H1 (cell line): ENCODE data around the gene TNFSF11. TPM values are rescaled to one million over a fixed set of nuclear protein-coding genes. Genes with fewer than 3 reads are reported as not detected.

Experiments
- CTCF ChIA-PET: fragments of 300-600 bp; sonication (Branson Sonifier 250); formaldehyde crosslinking; loops from one replicate; lab custom pipeline; 2021; ENCODE audit not compliant: partially characterized antibody; lab: Charles Lee
- POLR2A ChIA-PET: fragments of 300-600 bp; sonication (Branson Sonifier 250); formaldehyde crosslinking; loops from one replicate; lab custom pipeline; 2021; ENCODE audit warnings: inconsistent platforms; ENCODE audit not compliant: partially characterized antibody; lab: Charles Lee
- DNase-seq, 2 experiments: peaks; one replicate each; pipeline versions ENCODE4 v3.0.0 to v3.0.0-alpha.2; 2010 to 2022; ENCODE audit warnings: low spot score in 2 of 2, low read depth in 1 of 2, mixed read lengths in 1 of 2
- FAIRE-seq: peaks from 2 replicates; lab custom pipeline; 2011; peaks lifted over from hg19 to GRCh38; lab: Jason Lieb, UNC
- H2AFZ ChIP-seq: 2 replicates; pipeline ENCODE4 v1.8.1; 2012; ENCODE audit warnings: low read length, inconsistent platforms
- H2AK5ac ChIP-seq: 2 replicates; pipeline ENCODE4 v1.6.1; 2013; ENCODE audit warnings: low read depth, low read length
- H2BK120ac ChIP-seq: replicated peaks from 2 replicates; pipeline ENCODE3; 2013; ENCODE audit warnings: low read depth, low read length, inconsistent platforms
- H2BK12ac ChIP-seq: 2 replicates; pipeline ENCODE4 v1.6.1; 2013; ENCODE audit warnings: low read depth, low read length
- H2BK15ac ChIP-seq: 2 replicates; pipeline ENCODE4 v1.6.1; 2013; ENCODE audit warnings: low read length
- H2BK20ac ChIP-seq: 2 replicates; pipeline ENCODE4 v1.6.1; 2013; ENCODE audit warnings: low read length
- H2BK5ac ChIP-seq: 2 replicates; pipeline ENCODE4 v1.6.1; 2013; ENCODE audit warnings: low read depth, low read length
- H3K14ac ChIP-seq: 2 replicates; pipeline ENCODE4 v1.6.1; 2013; ENCODE audit warnings: inconsistent platforms; ENCODE audit not compliant: insufficient read length
- H3K18ac ChIP-seq: 2 replicates; pipeline ENCODE4 v1.6.1; 2013; ENCODE audit warnings: low read length; ENCODE audit errors: extremely low read depth
- H3K23ac ChIP-seq: 2 replicates; pipeline ENCODE4 v1.6.1; 2013; ENCODE audit warnings: inconsistent platforms; ENCODE audit not compliant: insufficient read length
- H3K23me2 ChIP-seq: 2 replicates; pipeline ENCODE4 v1.6.1; 2013; ENCODE audit warnings: low read depth, low read length
- H3K27ac ChIP-seq: 2 replicates; pipeline ENCODE4 v1.6.1; 2011; ENCODE audit warnings: low read depth, low read length, inconsistent platforms
- H3K27me3 ChIP-seq, 4 experiments: replicated peaks in 1 of 4; 1 replicate in 1 of 4; 2 replicates in 3 of 4; pipeline versions ENCODE4 v1.6.1 to v1.8.1; 2011 to 2013; ENCODE audit warnings: low read length in 3 of 4, mild to moderate bottlenecking in 3 of 4, inconsistent platforms in 2 of 4, mixed read lengths in 2 of 4, moderate library complexity in 1 of 4; ENCODE audit not compliant: control insufficient read depth in 3 of 4, insufficient read depth in 3 of 4; ENCODE audit errors: extremely low read depth in 1 of 4
- H3K36me3 ChIP-seq, 4 experiments: 2 replicates each; pipeline versions ENCODE4 v1.6.1 to v1.8.1; 2011 to 2013; ENCODE audit warnings: mild to moderate bottlenecking in 4 of 4, low read length in 3 of 4, moderate library complexity in 2 of 4, control low read depth in 1 of 4, inconsistent platforms in 1 of 4; ENCODE audit not compliant: insufficient read depth in 4 of 4, control insufficient read depth in 2 of 4
- H3K4ac ChIP-seq: replicated peaks from 2 replicates; pipeline ENCODE3; 2013; ENCODE audit warnings: low read length, low read depth, mixed read lengths, inconsistent platforms; ENCODE audit not compliant: insufficient read length
- H3K4me1 ChIP-seq, 4 experiments: replicated peaks in 1 of 4; 1 replicate in 1 of 4; 2 replicates in 3 of 4; pipeline versions ENCODE4 v1.6.1 to v1.8.1; 2011 to 2013; ENCODE audit warnings: low read length in 3 of 4, inconsistent platforms in 2 of 4, mixed read lengths in 1 of 4; ENCODE audit not compliant: insufficient read depth in 4 of 4, control insufficient read depth in 3 of 4
- H3K4me2 ChIP-seq, 2 experiments: 2 replicates each; pipeline versions ENCODE4 v1.6.1 to v1.8.1; 2011 to 2013; ENCODE audit warnings: low read depth in 2 of 2, low read length in 2 of 2, control low read depth in 1 of 2, inconsistent platforms in 1 of 2, mild to moderate bottlenecking in 1 of 2; ENCODE audit not compliant: insufficient read depth in 1 of 2
- H3K4me3 ChIP-seq, 4 experiments: fragments of 200-600, 300-600 bp in 1 of 4; sonication (generic), shearing (Covaris generic), sonication (Bioruptor Twin) in 1 of 4; 2 replicates each; pipeline versions ENCODE4 v1.5.1 to v1.8.1; 2011 to 2016; ENCODE audit warnings: low read length in 4 of 4, low read depth in 3 of 4, control low read depth in 2 of 4, inconsistent platforms in 2 of 4, mild to moderate bottlenecking in 2 of 4, mixed read lengths in 1 of 4, moderate library complexity in 1 of 4; ENCODE audit not compliant: insufficient read depth in 2 of 4; ENCODE audit errors: extremely low read depth in 1 of 4
- H3K56ac ChIP-seq: replicated peaks from 2 replicates; pipeline ENCODE3; 2013; ENCODE audit warnings: low read depth, mild to moderate bottlenecking, mixed read lengths, low read length, inconsistent platforms; ENCODE audit not compliant: insufficient read length
- H3K79me1 ChIP-seq: 2 replicates; pipeline ENCODE4 v1.6.1; 2013; ENCODE audit warnings: low read depth, low read length, control low read depth
- H3K79me2 ChIP-seq, 2 experiments: 2 replicates each; pipeline versions ENCODE4 v1.6.1 to v1.8.1; 2012 to 2013; ENCODE audit warnings: low read length in 2 of 2, mild to moderate bottlenecking in 2 of 2, inconsistent platforms in 1 of 2; ENCODE audit not compliant: insufficient read depth in 2 of 2, control insufficient read depth in 1 of 2
- H3K9ac ChIP-seq, 4 experiments: replicated peaks in 1 of 4; 1 replicate in 1 of 4; 2 replicates in 3 of 4; pipeline versions ENCODE4 v1.6.1 to v1.8.1; 2011 to 2013; ENCODE audit warnings: low read depth in 3 of 4, low read length in 3 of 4, control low read depth in 2 of 4, mild to moderate bottlenecking in 2 of 4, moderate library complexity in 2 of 4, inconsistent platforms in 1 of 4; ENCODE audit errors: extremely low read depth in 1 of 4
- H3K9me3 ChIP-seq, 2 experiments: 2 replicates each; pipeline versions ENCODE4 v1.6.1 to v1.8.1; 2012 to 2013; ENCODE audit warnings: mild to moderate bottlenecking in 2 of 2, moderate library complexity in 2 of 2, control low read depth in 1 of 2, inconsistent platforms in 1 of 2, low read depth in 1 of 2, low read length in 1 of 2, mixed read lengths in 1 of 2; ENCODE audit not compliant: insufficient read depth in 2 of 2
- H4K20me1 ChIP-seq, 2 experiments: replicated peaks in 1 of 2; 2 replicates each; pipeline versions ENCODE3 to v1.8.1; 2011 to 2013; ENCODE audit warnings: inconsistent platforms in 2 of 2, low read length in 2 of 2, mild to moderate bottlenecking in 1 of 2; ENCODE audit not compliant: insufficient read depth in 2 of 2, control insufficient read depth in 1 of 2
- H4K5ac ChIP-seq: 2 replicates; pipeline ENCODE4 v1.6.1; 2013; ENCODE audit warnings: low read length, low read depth, mixed read lengths, inconsistent platforms; ENCODE audit not compliant: insufficient read length
- H4K8ac ChIP-seq: 2 replicates; pipeline ENCODE4 v1.8.0; 2013; ENCODE audit warnings: mild to moderate bottlenecking, moderate library complexity, low read length, inconsistent platforms; ENCODE audit not compliant: insufficient read depth; ENCODE audit errors: extremely low read depth
- H4K91ac ChIP-seq: replicated peaks from 2 replicates; pipeline ENCODE3; 2013; ENCODE audit warnings: low read length, mixed read lengths, inconsistent platforms; ENCODE audit not compliant: insufficient read length
- EP300 ChIP-seq, 2 experiments: IDR thresholded peaks; 1 replicate in 1 of 2; 2 replicates in 1 of 2; pipeline ENCODE4 v1.6.1; 2011 to 2012; ENCODE audit warnings: low read depth in 2 of 2, low read length in 2 of 2, mild to moderate bottlenecking in 2 of 2, borderline replicate concordance in 1 of 2, inconsistent platforms in 1 of 2, moderate library complexity in 1 of 2
- EZH2 ChIP-seq: fragments of 200-600 bp; sonication (generic); IDR thresholded peaks from 2 replicates; pipeline ENCODE4 v1.7.1; 2012; ENCODE audit warnings: low read depth, mild to moderate bottlenecking, moderate library complexity, low read length, inconsistent platforms; ENCODE audit not compliant: severe bottlenecking
- POU5F1 ChIP-seq: IDR thresholded peaks from 2 replicates; pipeline ENCODE4 v1.6.1; 2011; ENCODE audit warnings: low read depth, mild to moderate bottlenecking, low read length, moderate library complexity
- WGBS, 2 experiments: shearing (Covaris generic) in 1 of 2; methylation state at CpG; one replicate each; pipeline versions ENCODE4 v1.1.6 to v1.1.7; 2013 to 2015; ENCODE audit warnings: low lambda C conversion rate in 2 of 2, mixed read lengths in 2 of 2, inconsistent platforms in 1 of 2, low coverage in 1 of 2, missing lambda C conversion rate in 1 of 2; ENCODE audit not compliant: insufficient replicate concordance in 2 of 2, insufficient coverage in 1 of 2, insufficient read length in 1 of 2; ENCODE audit errors: extremely low coverage in 1 of 2, missing lambda C conversion rate in 1 of 2; 5-methylcytosine and 5-hydroxymethylcytosine counted together
- polyA plus RNA-seq, 7 experiments: library from polyadenylated mRNA; depleted of rRNA in 3 of 7; stranded (reverse) in 5 of 7; unstranded in 2 of 7; fragments of >200 nt in 5 of 7; fragments of 200-250 nt in 2 of 7; gene quantifications; 1 replicate in 5 of 7; 2 replicates in 1 of 7; 4 replicates in 1 of 7; pipeline versions ENCODE4 v1.2.1 to v1.2.3, GENCODE V29; 2011 to 2013; ENCODE audit warnings: missing spikeins in 2 of 7, mixed read lengths in 2 of 7
- total RNA-seq: library from RNA; stranded (reverse); fragmentation: NEBNext Ultra II Directional; extraction: Animal tissue kit (Norgen Biotek cat#: 25700); gene quantifications from 2 replicates; pipeline ENCODE4 v1.2.1, GENCODE V29; 2021

TNFSF11 gene
- total and polyA plus RNA-seq, 2 of the 8 experiments (the other 6 are each of a cell fraction or from before 2014, with no cell fraction given), result 9.3 to 12.0 TPM

GRCh38 chr13:42544246-42544926 lies 29.6 kb upstream of the TNFSF11 start:
- FAIRE-seq, result no peak
- TF ChIP-seq EP300 (IDR thresholded peaks at IDR 0.05; ENCODE audit: borderline replicate concordance in 1 of 2, low read depth in 2 of 2, low read length in 2 of 2) (no peak), POU5F1 (no peak), EZH2 (no peak)

More at GRCh38 chr13:42544246-42544926, 29.6 kb upstream of the TNFSF11 start:
- no peak overlapping the region for H2BK5ac ChIP-seq
- no peak overlapping the region for H3K14ac ChIP-seq
- H3K9ac ChIP-seq, result no peak overlapping the region
- H3K23ac ChIP-seq, result no peak overlapping the region
- ChIA-PET POLR2A (no interaction called here), CTCF (interaction anchor here (1.2 to 1.5 kb wide), 2 partner anchors 27 to 51 kb away, joined by 3 to 4 read pairs; no protein-coding TSS in a partner anchor)
- H3K23me2 ChIP-seq, result no peaks in the 10 kb centered on the region; the same call in 1 of the 2 replicates
- H2BK15ac ChIP-seq, result no peak overlapping the region
- DNase-seq, result no peak
- no peak overlapping the region for H3K18ac ChIP-seq
- H3K79me2 ChIP-seq, result no peaks in the 10 kb centered on the region
- no peak overlapping the region for H4K5ac ChIP-seq
- H3K36me3 ChIP-seq, result no peaks in the 10 kb centered on the region
- no peak overlapping the region for H2BK12ac ChIP-seq
- H3K4me1 ChIP-seq, result peaks cover 0 to 2% (median 1%) of the 10 kb centered on the region in 4 experiments; a peak in 3 of 7 replicates
- no peak overlapping the region for H4K8ac ChIP-seq
- no peak overlapping the region for H4K91ac ChIP-seq
- no peak overlapping the region for H3K4me2 ChIP-seq
- no peak overlapping the region for H2AK5ac ChIP-seq
- H3K79me1 ChIP-seq, result no peaks in the 10 kb centered on the region
- no peak overlapping the region for H2BK120ac ChIP-seq
- no peak overlapping the region for H3K56ac ChIP-seq
- H3K27me3 ChIP-seq, result no peaks in the 10 kb centered on the region
- H3K4ac ChIP-seq, result no peak overlapping the region
- no peaks in the 10 kb centered on the region for H4K20me1 ChIP-seq
- H2AFZ ChIP-seq, result no peak overlapping the region
- no peak overlapping the region for H2BK20ac ChIP-seq
- WGBS, 2 experiments, result 86% methylated on average over 4 of the region's 4 CpGs; no CpG with 5 or more reads in 1 of the 2 experiments
- H3K9me3 ChIP-seq, result no peaks in the 10 kb centered on the region
- no peak overlapping the region for H3K4me3 ChIP-seq
- H3K27ac ChIP-seq, result no peak overlapping the region
